ENCODE data around the gene MCF2L. TPM values are rescaled to one million over a fixed set of nuclear protein-coding genes. Genes with fewer than 3 reads are reported as not detected.
"Not testable (repeated sequence)": the region's sequence is repeated elsewhere in the genome, so short reads cannot be mapped to it uniquely, and the experiment has no call there.

MCF2L gene
- total RNA-seq, 1 experiment from 2014 or later: 5.8 TPM

DNA sequence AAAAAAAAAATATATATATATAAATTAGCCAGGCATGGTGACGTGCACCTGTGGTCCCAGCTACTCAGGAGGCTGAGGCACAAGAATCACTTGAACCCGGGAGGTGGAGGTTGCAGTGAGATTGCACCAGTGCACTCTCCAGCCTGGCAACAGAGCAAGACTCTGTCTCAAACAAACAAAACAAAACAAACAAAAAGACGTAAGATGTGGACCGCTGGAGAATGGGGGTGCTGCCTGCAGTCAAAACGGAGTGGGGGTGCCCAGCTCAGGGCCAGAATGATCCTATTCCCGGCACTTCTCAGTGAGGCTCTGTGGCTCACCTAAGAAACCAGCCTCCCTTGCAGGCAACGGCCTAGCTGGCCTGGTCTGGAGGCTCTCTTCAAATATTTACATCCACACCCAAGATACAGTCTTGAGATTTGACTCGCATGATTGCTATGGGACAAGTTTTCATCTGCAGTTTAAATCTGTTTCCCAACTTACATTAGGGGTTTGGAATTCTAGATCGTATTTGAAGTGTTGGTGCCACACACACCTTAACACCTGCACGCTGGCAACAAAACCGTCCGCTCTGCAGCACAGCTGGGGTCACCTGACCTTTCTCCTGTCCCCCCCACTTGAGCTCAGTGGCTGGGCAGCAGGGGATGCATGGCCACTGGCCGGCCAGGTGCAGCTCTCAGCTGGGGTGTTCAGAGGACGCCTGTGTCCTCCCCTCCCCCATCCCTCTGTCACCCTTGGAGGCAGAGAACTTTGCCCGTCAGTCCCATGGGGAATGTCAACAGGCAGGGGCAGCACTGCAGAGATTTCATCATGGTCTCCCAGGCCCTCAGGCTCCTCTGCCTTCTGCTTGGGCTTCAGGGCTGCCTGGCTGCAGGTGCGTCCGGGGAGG is 136.3 kb downstream of the MCF2L start, which contains the start of gene F7:
TSS of gene F7 (plus strand) at position 760 of the 889 bp plus-strand sequence. CDS start at position 811, 51 bp downstream.
- no peaks in the 10 kb centered on the region for H3K9me3 ChIP-seq
- no peaks in the 10 kb centered on the region for H3K36me3 ChIP-seq
- peaks cover 10% of the 10 kb centered on the region for H3K27me3 ChIP-seq
- no peak within 1 kb of the TSS for H3K4me3 ChIP-seq
- DNase-seq: no peak

DNA sequence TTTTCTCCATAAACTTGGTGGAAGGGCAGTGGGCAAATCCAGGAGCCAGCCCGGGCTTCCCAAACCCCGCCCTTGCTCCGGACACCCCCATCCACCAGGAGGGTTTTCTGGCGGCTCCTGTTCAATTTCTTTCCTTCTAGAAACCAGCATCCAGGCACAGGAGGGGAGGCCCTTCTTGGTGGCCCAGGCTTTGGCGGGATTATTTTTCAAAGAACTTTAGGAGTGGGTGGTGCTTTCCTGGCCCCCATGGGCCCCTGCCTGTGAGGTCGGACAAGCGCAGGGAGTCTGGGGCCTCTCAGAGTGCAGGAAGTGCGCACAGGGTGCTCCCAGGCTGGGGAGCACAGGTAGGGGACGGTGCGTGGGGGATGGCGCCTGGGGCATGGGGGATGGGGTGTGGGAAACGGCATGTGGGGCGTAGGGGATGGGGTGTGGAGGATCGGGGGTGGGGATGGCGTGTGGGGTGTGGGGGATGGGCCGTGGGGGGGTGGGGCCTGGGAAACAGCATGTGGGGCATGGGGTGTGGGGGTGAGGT is 137.0 kb downstream of the MCF2L start:
- Histone ChIP-seq H3K9me3 (no peaks in the 10 kb centered on the region), H3K27me3 (peaks cover 17% of the 10 kb centered on the region), H3K36me3 (no peaks in the 10 kb centered on the region), H3K4me3 (no peak overlapping the region)
- no peak for DNase-seq

DNA sequence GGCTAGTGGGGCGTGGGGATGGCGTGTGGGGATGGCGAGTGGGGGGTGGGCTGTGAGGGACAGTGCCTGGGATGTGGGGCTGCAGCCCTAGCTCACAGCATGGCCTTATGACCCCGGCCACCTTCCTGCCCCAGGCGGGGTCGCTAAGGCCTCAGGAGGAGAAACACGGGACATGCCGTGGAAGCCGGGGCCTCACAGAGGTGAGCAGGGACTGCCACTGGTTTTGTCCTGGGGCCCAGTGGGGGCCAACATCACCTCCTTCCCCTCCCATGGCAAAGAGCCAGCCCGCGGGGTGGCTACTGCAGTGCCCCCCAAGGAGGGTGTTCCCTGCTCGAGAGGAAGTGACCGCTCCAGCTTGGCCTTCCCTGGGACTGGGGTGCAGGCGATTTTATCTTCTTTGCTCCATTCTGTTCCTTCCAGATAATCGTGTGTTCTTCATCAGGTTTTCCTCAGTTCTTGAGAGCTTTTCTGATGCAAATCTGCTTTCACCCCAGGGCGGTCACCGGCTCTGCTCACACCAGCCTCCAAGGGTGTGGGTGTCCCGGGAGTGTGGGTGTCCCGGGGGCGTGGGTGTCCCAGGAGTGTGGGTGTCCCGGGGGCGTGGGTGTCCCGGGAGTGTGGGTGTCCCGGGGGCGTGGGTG is 137.8 kb downstream of the MCF2L start:
- Histone ChIP-seq H3K36me3 (no peaks in the 10 kb centered on the region), H3K4me3 (no peak overlapping the region), H3K9me3 (no peaks in the 10 kb centered on the region), H3K27me3 (peaks cover 18% of the 10 kb centered on the region)
- DNase-seq: no peak

DNA sequence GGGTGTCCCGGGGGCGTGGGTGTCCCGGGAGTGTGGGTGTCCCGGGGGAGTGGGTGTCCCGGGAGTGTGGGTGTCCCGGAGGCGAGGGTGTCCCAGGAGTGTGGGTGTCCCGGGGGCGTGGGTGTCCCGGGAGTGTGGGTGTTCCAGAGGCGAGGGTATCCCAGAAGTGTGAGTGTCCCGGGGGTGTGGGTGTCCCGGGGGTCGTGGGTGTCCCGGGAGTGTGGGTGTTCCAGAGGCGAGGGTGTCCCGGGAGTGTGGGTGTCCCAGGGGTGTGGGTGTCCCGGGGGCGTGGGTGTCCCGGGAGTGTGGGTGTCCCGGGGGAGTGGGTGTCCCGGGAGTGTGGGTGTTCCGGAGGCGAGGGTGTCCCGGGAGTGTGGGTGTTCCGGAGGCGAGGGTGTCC is 139.5 kb downstream of the MCF2L start:
- not testable (repeated sequence) for H3K4me3 ChIP-seq, DNase-seq, H3K9me3 ChIP-seq, H3K36me3 ChIP-seq
- peaks cover 18% of the 10 kb centered on the region for H3K27me3 ChIP-seq

DNA sequence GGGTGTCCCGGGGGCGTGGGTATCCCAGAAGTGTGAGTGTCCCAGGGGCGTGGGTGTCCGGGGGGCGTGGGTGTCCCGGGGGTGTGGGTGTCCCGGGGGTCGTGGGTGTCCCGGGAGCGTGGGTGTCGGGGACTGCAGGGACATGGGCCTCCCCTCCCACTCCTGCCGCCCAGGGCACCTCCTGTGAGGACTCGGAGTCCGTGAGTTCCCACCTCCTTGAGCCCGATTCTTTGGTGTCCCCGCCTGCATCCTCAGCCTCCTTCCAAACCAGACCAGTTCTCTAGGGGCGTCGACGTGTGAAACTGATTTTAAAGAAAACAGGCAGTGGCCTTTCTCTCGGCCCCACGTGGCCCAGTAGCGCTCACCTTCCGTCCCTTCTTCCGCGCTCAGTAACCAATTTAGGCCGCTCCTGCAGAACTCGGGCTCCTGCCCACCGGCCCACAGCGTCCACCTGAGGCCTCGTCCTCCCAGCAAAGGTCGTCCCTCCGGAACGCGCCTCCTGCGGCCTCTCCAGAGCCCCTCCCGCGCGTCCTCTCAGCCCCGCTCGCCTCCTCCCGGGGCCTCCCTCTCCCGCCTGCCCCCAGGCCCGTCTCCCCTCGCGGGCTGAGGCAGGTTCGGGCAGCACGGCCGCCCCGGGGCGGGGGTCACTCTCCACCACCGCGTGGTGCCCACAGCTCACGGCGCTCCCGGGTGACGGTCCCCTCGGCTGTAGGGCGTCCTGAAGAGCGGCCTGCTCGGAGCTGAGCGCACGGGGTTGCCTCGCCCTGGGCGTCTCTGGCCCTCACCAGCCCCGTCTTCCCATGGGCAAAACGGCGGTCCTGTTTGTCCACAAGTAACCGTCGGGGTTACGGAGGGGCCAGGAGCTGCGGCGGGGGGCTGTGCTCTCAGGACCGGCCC is 140.4 kb downstream of the MCF2L start:
- no peaks in the 10 kb centered on the region for H3K9me3 ChIP-seq
- DNase-seq: no peak

DNA sequence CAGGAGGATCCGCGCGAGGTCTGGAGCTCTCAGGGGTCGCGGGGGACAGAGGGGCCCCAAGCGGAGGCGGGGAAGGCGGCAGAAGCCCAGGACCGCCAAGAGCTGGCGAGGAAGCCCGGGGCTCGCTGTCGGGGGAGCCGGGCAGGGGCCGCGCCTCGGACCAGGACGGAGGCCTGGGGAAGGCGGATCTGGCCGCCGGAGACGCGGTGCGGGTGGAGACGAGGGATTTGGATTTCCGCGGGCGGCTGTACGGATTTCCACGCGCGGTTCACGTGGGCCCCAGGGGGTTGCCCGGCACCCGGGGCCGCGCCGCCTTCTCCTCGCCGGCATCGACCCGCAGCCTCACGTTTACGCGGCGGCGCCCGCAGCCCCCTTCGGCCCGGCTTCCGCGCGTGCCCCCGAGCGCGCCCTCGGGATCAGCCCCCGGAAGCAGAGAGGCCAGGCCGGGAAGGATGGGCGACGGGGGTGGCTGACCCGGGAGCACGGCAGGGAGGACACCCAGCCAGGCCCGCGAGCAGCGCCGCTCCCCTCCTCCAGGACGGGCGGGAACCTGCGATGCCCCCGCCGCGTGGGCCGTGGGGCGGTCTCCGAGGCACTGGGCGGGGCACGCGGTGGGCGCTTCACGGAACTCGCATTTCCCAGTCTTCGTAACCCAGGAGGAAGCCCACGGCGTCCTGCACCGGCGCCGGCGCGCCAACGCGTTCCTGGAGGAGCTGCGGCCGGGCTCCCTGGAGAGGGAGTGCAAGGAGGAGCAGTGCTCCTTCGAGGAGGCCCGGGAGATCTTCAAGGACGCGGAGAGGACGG is 141.2 kb downstream of the MCF2L start:
- Histone ChIP-seq H3K27me3 (peaks cover 18% of the 10 kb centered on the region), H3K9me3 (no peaks in the 10 kb centered on the region), H3K4me3 (no peak overlapping the region), H3K36me3 (no peaks in the 10 kb centered on the region)
- DNase-seq: no peak

More for the DNA sequence above, 140.4 kb downstream of the MCF2L start:
- Histone ChIP-seq H3K36me3 (no peaks in the 10 kb centered on the region), H3K27me3 (peaks cover 18% of the 10 kb centered on the region), H3K4me3 (no peak overlapping the region)

DNA sequence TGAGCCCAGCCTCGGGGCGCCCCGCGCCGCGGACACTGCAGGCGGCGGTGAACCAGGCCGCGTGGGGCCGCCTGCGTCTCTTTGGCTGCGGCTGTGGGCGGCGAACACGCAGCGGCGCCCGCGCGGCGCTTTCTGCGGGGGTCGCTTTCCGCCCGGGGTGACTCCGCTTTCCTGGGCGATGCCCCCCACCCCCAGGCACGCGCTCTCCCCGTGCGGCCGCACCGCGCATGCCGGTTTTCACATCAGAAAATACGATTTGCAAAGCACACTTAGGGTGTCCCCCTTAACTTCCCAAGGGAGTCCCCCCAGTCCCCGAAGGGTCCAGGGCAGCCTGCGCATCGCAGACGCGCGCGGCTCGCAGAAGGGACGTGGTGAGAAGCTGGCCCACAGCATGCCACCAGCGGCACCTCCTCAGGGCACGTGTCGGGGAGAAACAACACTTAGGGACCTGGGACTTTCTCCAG is 141.9 kb downstream of the MCF2L start:
- no peaks in the 10 kb centered on the region for H3K36me3 ChIP-seq
- DNase-seq: no peak
- peaks cover 18% of the 10 kb centered on the region for H3K27me3 ChIP-seq
- no peaks in the 10 kb centered on the region for H3K9me3 ChIP-seq
- no peak overlapping the region for H3K4me3 ChIP-seq

DNA sequence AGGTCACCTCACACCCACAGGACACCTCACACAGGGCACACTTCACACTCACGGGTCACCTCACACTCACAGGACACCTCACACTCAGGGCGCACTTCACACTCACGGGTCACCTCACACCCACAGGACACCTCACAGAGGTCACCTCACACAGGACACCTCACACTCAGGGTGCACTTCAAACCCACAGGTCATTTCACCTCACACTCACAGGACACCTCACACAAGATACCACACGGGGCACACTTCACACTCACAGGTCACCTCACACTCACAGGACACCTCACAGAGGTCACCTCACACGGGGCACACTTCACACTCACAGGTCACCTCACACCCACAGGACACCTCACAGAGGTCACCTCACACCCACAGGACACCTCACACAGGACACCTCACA is 142.8 kb downstream of the MCF2L start:
- not testable (repeated sequence) for H3K9me3 ChIP-seq, H3K36me3 ChIP-seq, H3K4me3 ChIP-seq, DNase-seq
- peaks cover 18% of the 10 kb centered on the region for H3K27me3 ChIP-seq

DNA sequence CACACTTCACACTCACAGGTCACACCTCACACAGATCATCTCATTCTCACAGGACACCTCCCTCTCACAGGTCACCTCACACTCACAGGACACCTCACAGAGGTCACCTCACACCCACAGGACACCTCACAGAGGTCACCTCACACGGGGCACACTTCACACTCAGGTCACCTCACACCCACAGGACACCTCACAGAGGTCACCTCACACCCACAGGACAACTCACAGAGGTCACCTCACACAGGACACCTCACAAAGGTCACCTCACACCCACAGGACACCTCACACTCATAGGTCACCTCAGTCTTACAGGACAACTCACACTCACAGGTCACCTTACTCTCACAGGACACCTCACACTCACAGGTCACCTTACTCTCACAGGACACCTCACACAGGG is 143.5 kb downstream of the MCF2L start:
- H3K27me3 ChIP-seq: peaks cover 18% of the 10 kb centered on the region
- not testable (repeated sequence) for H3K36me3 ChIP-seq, H3K4me3 ChIP-seq, H3K9me3 ChIP-seq, DNase-seq

DNA sequence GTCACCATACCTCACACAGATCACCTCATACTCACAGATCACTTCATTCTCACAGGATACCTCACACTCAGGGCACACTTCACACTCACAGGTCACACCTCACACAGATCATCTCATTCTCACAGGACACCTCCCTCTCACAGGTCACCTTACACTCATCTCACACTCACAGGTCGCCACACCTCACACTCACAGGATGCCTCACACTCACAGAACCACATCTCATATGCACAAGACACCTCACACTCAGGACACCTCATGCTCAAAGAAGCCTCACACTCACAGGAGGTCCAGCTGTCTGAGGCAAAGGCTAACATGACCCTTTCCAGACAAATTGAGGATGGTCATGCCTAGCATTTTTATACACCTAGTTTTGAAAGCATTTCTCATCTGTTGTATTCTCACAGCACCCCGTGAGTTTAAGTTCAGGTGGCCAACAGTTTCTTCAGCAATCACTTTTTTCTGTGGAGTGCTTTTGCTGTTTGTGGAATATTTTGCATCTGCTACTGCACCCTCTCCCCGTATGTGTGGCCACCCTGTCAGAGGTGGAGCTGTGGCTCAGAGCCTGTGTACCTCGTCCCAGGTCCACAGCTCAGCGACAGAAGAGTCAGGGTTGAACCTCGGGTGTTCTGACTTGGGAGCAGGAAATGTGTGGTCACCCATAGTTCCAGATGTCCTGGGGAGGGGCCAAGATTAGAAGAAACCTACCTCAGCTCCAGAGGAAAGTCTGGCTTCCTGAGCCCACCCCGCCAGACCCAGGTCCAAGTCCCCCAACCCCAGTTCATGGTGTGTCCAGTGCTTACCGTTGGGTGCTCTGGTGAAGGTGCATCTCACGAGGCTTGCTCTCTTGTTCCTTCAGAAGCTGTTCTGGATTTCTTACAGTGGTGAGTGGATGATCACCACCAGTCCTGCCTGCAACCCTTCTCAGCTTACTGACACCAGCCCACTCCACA is 144.2 kb downstream of the MCF2L start:
- Histone ChIP-seq H3K4me3 (no peak overlapping the region), H3K9me3 (no peaks in the 10 kb centered on the region), H3K27me3 (peaks cover 18% of the 10 kb centered on the region), H3K36me3 (no peaks in the 10 kb centered on the region)
- DNase-seq: no peak

DNA sequence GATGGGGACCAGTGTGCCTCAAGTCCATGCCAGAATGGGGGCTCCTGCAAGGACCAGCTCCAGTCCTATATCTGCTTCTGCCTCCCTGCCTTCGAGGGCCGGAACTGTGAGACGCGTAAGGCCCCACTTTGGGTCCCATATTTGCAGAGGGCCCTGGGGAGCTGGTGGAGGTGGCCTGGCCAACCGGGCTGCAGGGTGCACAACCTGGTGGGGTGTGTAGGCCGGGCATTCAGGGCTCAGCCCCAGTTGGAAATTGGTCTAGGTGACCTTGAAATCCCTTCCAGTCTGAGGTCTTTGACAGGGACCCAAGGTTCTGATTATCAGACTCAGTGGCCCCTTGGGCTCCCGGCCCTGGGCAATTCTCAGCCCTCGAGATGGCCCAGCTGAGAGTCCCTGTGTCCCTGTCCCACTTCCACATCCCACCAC is 144.8 kb downstream of the MCF2L start:
- Histone ChIP-seq H3K9me3 (no peaks in the 10 kb centered on the region), H3K36me3 (no peaks in the 10 kb centered on the region), H3K4me3 (no peak overlapping the region), H3K27me3 (peaks cover 18% of the 10 kb centered on the region)
- no peak for DNase-seq

DNA sequence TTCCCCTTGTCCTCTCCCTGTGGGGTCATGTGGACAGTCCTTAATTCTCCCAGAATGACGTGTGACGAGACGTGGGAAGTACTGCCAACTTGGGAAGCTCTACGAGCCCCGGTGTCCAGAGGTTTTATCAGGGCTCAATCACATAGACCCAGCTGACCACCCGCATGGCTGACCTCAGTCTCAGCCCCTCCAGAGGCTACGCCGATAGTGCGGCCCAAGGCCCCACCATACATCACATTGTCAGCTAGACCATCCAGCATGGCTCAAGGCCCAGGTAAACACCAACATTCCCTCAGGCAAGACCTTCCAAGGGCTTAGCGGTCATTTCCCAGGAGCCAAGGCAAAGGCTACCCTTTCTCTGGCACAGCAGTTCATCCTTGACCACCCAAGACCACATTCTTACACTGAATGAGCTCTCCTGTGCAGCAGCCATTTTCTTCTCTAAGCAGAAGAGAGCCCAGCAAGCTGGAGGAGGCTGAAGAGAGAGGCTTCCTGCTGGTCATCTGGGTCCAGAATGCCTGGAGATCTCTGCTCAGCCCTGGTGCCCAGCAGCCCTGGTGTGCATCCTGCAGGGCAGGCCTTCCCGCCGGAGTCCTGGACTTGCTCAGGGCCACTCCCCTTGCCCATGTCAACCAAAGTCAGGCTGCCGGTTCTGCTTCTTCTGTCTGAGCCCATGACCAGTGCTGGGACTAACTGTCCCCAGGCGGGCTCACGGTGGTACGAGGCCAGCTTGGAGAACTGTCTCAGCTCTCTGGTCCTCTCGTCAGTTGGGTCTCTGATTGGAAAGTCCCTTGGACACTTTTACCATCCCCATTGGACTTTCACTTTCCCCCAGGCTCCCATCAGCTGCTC is 145.7 kb downstream of the MCF2L start:
- no peaks in the 10 kb centered on the region for H3K36me3 ChIP-seq
- peaks cover 13% of the 10 kb centered on the region for H3K27me3 ChIP-seq
- H3K9me3 ChIP-seq: no peaks in the 10 kb centered on the region
- H3K4me3 ChIP-seq: no peak overlapping the region
- DNase-seq: no peak

DNA sequence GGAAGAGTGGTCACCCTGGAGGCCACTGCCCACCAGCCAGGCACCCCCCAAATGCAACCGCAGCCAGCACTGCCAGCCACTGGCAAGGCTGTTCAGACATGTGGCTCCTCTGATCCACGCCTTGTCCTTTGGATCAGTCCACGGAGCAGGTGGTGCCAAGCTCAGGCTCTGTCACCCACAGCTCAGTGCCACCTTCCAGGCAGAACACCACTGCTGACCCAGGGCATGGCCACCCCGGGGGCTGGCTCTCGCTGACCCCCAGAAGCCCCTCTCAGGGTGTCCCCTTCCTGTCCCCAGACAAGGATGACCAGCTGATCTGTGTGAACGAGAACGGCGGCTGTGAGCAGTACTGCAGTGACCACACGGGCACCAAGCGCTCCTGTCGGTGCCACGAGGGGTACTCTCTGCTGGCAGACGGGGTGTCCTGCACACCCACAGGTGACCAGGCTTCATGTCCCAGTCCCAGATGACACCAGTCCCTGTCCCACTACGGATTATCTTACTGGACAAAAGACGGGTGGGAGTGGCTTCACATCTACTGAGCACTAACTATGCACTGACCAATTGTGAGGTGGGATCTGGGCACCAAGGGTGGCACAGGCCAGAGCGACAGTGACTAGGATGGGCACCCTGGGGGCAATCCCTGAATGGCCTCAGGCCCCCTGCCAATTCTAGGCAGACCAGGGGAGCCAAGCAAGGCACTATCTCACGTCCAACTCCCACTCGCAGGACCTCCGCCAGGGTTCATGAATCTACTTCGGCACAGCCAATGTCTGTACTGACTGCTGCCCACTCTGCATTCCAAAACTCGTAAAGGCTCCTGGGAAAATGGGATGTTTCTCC is 146.6 kb downstream of the MCF2L start:
- Histone ChIP-seq H3K36me3 (no peaks in the 10 kb centered on the region), H3K9me3 (no peaks in the 10 kb centered on the region), H3K4me3 (no peak overlapping the region), H3K27me3 (peaks cover 5% of the 10 kb centered on the region; the same call in 1 of the 2 replicates)
- no peak for DNase-seq
